ENCODE measurements around the gene UBALD2.

UBALD2 gene

GRCh38 chr17:76247304-76247703 lies 17.8 kb upstream of the UBALD2 start:
- H3K4me1 ChIP-seq (ENCODE audit: control insufficient read depth, low read length), result peaks cover 12% of the 10 kb centered on the region
- no peak overlapping the region for H3K4me3 ChIP-seq (ENCODE audit: low read length)

GRCh38 chr17:76248013-76248782 lies 16.9 kb upstream of the UBALD2 start:
- TF ChIP-seq CTCF (IDR thresholded peaks at IDR 0.05; ENCODE audit: low read depth, low read length, poor library complexity, severe bottlenecking) (peak; percentile 34), EZH2phosphoT487 (IDR thresholded peaks at IDR 0.05; ENCODE audit: borderline replicate concordance, low read length) (no peak)
- no peaks in the 10 kb centered on the region for H4K20me1 ChIP-seq (ENCODE audit: control insufficient read depth, insufficient read depth, low read depth, low read length)

More at GRCh38 chr17:76247304-76247703, 17.8 kb upstream of the UBALD2 start:
- TF ChIP-seq CTCF (IDR thresholded peaks at IDR 0.05; ENCODE audit: low read depth, low read length, poor library complexity, severe bottlenecking) (no peak), EZH2phosphoT487 (IDR thresholded peaks at IDR 0.05; ENCODE audit: borderline replicate concordance, low read length) (no peak)
- Histone ChIP-seq H3K4me2 (ENCODE audit: low read length) (no peak overlapping the region), H3K9me2 (replicated peaks; ENCODE audit: control insufficient read depth, low read length) (no peaks in the 10 kb centered on the region), H3F3A (ENCODE audit: control insufficient read depth, insufficient read depth) (no peaks in the 10 kb centered on the region), H3K27me3 (ENCODE audit: control insufficient read depth, low read length) (peaks cover 23% of the 10 kb centered on the region), H3K36me3 (ENCODE audit: control insufficient read depth, low read length) (no peaks in the 10 kb centered on the region), H3K79me2 (ENCODE audit: control insufficient read depth, low read length) (no peaks in the 10 kb centered on the region), H3K9me3 (ENCODE audit: control insufficient read depth, insufficient read depth, low read length) (no peaks in the 10 kb centered on the region), H4K20me1 (ENCODE audit: control insufficient read depth, insufficient read depth, low read depth, low read length) (no peaks in the 10 kb centered on the region), H3K27ac (ENCODE audit: low read depth, low read length) (no peak overlapping the region)

GRCh38 chr17:76250141-76250540 lies 15.0 kb upstream of the UBALD2 start:
- peaks cover 19% of the 10 kb centered on the region for H3K4me1 ChIP-seq (ENCODE audit: control insufficient read depth, low read length)
- no peaks in the 10 kb centered on the region for H3K9me3 ChIP-seq (ENCODE audit: control insufficient read depth, insufficient read depth, low read length)
- no peaks in the 10 kb centered on the region for H3K79me2 ChIP-seq (ENCODE audit: control insufficient read depth, low read length)
- H3K4me2 ChIP-seq (ENCODE audit: low read length), result no peak overlapping the region
- TF ChIP-seq CTCF (IDR thresholded peaks at IDR 0.05; ENCODE audit: low read depth, low read length, poor library complexity, severe bottlenecking), result no peak
- TF ChIP-seq EZH2phosphoT487 (IDR thresholded peaks at IDR 0.05; ENCODE audit: borderline replicate concordance, low read length), result no peak
- H3K27ac ChIP-seq (ENCODE audit: low read depth, low read length), result no peak overlapping the region
- no peaks in the 10 kb centered on the region for H3F3A ChIP-seq (ENCODE audit: control insufficient read depth, insufficient read depth)
- no peaks in the 10 kb centered on the region for H3K36me3 ChIP-seq (ENCODE audit: control insufficient read depth, low read length)
- H3K9me2 ChIP-seq (replicated peaks; ENCODE audit: control insufficient read depth, low read length), result no peaks in the 10 kb centered on the region
- H3K4me3 ChIP-seq (ENCODE audit: low read length), result no peak overlapping the region
- H3K27me3 ChIP-seq (ENCODE audit: control insufficient read depth, low read length), result peaks cover 4% of the 10 kb centered on the region; the same call in 1 of the 2 replicates
- H4K20me1 ChIP-seq (ENCODE audit: control insufficient read depth, insufficient read depth, low read depth, low read length), result no peaks in the 10 kb centered on the region

More at GRCh38 chr17:76248013-76248782, 16.9 kb upstream of the UBALD2 start:
- Histone ChIP-seq H3K79me2 (ENCODE audit: control insufficient read depth, low read length) (no peaks in the 10 kb centered on the region), H3K9me3 (ENCODE audit: control insufficient read depth, insufficient read depth, low read length) (no peaks in the 10 kb centered on the region), H3K27ac (ENCODE audit: low read depth, low read length) (no peak overlapping the region), H3K36me3 (ENCODE audit: control insufficient read depth, low read length) (no peaks in the 10 kb centered on the region), H3K4me1 (ENCODE audit: control insufficient read depth, low read length) (peaks cover 19% of the 10 kb centered on the region), H3K27me3 (ENCODE audit: control insufficient read depth, low read length) (peaks cover 16% of the 10 kb centered on the region), H3K4me3 (ENCODE audit: low read length) (no peak overlapping the region), H3K9me2 (replicated peaks; ENCODE audit: control insufficient read depth, low read length) (no peaks in the 10 kb centered on the region), H3K4me2 (ENCODE audit: low read length) (no peak overlapping the region), H3F3A (ENCODE audit: control insufficient read depth, insufficient read depth) (no peaks in the 10 kb centered on the region)
